DMS 273 treated with DMSO at 0.1 percent for 48 hours (cell line): ENCODE measurements around the gene ATG5.
"Not testable (repeated sequence)": the region's sequence is repeated elsewhere in the genome, so short reads cannot be mapped to it uniquely, and the experiment has no call there.

Experiments
- DNase-seq: peaks from one replicate; lab custom pipeline; 2025; lab: John Stamatoyannopoulos, UW

ATG5 gene

GRCh38 chr6:106256201-106256968 lies 69.2 kb downstream of the ATG5 start:
- DNase-seq, result no peak

- no peak for DNase-seq
Measured at GRCh38 chr6:106255306-106255705, 70.3 kb downstream of the ATG5 start.

GRCh38 chr6:106254636-106255035 lies 70.9 kb downstream of the ATG5 start:
- DNase-seq, result no peak

- no peak for DNase-seq
Measured at GRCh38 chr6:106253731-106254130, 71.8 kb downstream of the ATG5 start.

GRCh38 chr6:106253172-106253571 lies 72.4 kb downstream of the ATG5 start:
- no peak for DNase-seq

- no peak for DNase-seq
Measured at GRCh38 chr6:106252687-106253086, 72.9 kb downstream of the ATG5 start.

GRCh38 chr6:106251531-106252255 lies 73.9 kb downstream of the ATG5 start:
- not testable (repeated sequence) for DNase-seq

- no peak for DNase-seq
Measured at GRCh38 chr6:106250953-106251352, 74.6 kb downstream of the ATG5 start.

GRCh38 chr6:106249658-106250057 lies 75.9 kb downstream of the ATG5 start:
- DNase-seq, result no peak

GRCh38 chr6:106247733-106248132 lies 77.8 kb downstream of the ATG5 start:
- DNase-seq, result no peak

GRCh38 chr6:106247293-106247692 lies 78.3 kb downstream of the ATG5 start:
- DNase-seq, result no peak

- DNase-seq, result no peak
Measured at GRCh38 chr6:106244931-106245330, 80.6 kb downstream of the ATG5 start.

- DNase-seq, result no peak
Measured at GRCh38 chr6:106244521-106244920, 81.0 kb downstream of the ATG5 start.

GRCh38 chr6:106243261-106243660 lies 82.3 kb downstream of the ATG5 start:
- DNase-seq, result no peak

GRCh38 chr6:106241498-106241897 lies 84.1 kb downstream of the ATG5 start:
- DNase-seq, result no peak

- no peak for DNase-seq
Measured at GRCh38 chr6:106237286-106237685, 88.3 kb downstream of the ATG5 start.

- not testable (repeated sequence) for DNase-seq
Measured at GRCh38 chr6:106229876-106230445, 95.6 kb downstream of the ATG5 start.

- DNase-seq, result no peak
Measured at GRCh38 chr6:106227612-106228507, 97.7 kb downstream of the ATG5 start.

- no peak for DNase-seq
Measured at GRCh38 chr6:106226676-106227075, 98.9 kb downstream of the ATG5 start.

GRCh38 chr6:106225581-106225980 lies 100.0 kb downstream of the ATG5 start:
- DNase-seq, result no peak

GRCh38 chr6:106223300-106223930 lies 102.1 kb downstream of the ATG5 start:
- peak; percentile 40 for DNase-seq

- no peak for DNase-seq
Measured at GRCh38 chr6:106220485-106220884, 105.1 kb downstream of the ATG5 start.
